Renal cortex interstitium (tissue), 11 donors: ENCODE measurements around the gene RSBN1L. TPM values are rescaled to one million over a fixed set of nuclear protein-coding genes. Genes with fewer than 3 reads are reported as not detected.
"Not testable (repeated sequence)": the region's sequence is repeated elsewhere in the genome, so short reads cannot be mapped to it uniquely, and the experiment has no call there.

Source experiments
- DNase-seq, 11 donors: peaks; one replicate each; pipeline ENCODE4 v3.0.0-alpha.2; 2013; ENCODE audit warnings: low read depth in 9 of 11, low spot score in 4 of 11; ENCODE audit errors: extremely low read depth in 1 of 11
- polyA plus RNA-seq, 3 donors: library from polyadenylated mRNA; unstranded; fragments of 120-200 nt; gene quantifications; one replicate each; pipeline ENCODE4 v1.2.1, GENCODE V29; 2013; ENCODE audit not compliant: insufficient read length in 3 of 3

RSBN1L gene
- polyA plus RNA-seq, 3 donors = 30.4 to 36.1 (median 31.4) TPM

- DNase-seq = no peak
These were observed 55.8 kb downstream of the RSBN1L start for GRCh38 chr7:77752016-77752415.

GRCh38 chr7:77753173-77753572 is 56.9 kb downstream of the RSBN1L start:
- no peak for DNase-seq

- no peak for DNase-seq
These were observed 61.3 kb downstream of the RSBN1L start for GRCh38 chr7:77757589-77757988.

GRCh38 chr7:77759294-77759889 is 63.1 kb downstream of the RSBN1L start:
- peak; percentile 27 to 70 (median 50) for DNase-seq

GRCh38 chr7:77760809-77761453 is 64.7 kb downstream of the RSBN1L start:
- DNase-seq = peak in 1 of 11 donors; percentile 11

- DNase-seq = no peak
These were observed 69.2 kb downstream of the RSBN1L start for GRCh38 chr7:77765481-77765880.

- peak in 3 of 11 donors; percentile 13 to 31 (median 14) for DNase-seq
These were observed 69.9 kb downstream of the RSBN1L start for GRCh38 chr7:77765906-77766800.

- DNase-seq = no peak
These were observed 70.7 kb downstream of the RSBN1L start for GRCh38 chr7:77766801-77767605.

- DNase-seq = no peak
These were observed 74.1 kb downstream of the RSBN1L start for GRCh38 chr7:77770316-77770715.

GRCh38 chr7:77771901-77772300 is 75.6 kb downstream of the RSBN1L start:
- no peak for DNase-seq

GRCh38 chr7:77778535-77778934 is 82.3 kb downstream of the RSBN1L start:
- DNase-seq = no peak

GRCh38 chr7:77782383-77782782 is 86.1 kb downstream of the RSBN1L start:
- DNase-seq = no peak

GRCh38 chr7:77783111-77783510 is 86.9 kb downstream of the RSBN1L start:
- no peak for DNase-seq

GRCh38 chr7:77783545-77783944 is 87.3 kb downstream of the RSBN1L start:
- DNase-seq = no peak

GRCh38 chr7:77784426-77784825 is 88.2 kb downstream of the RSBN1L start:
- DNase-seq = not testable (repeated sequence)

GRCh38 chr7:77786018-77786417 is 89.8 kb downstream of the RSBN1L start:
- DNase-seq = no peak

- no peak for DNase-seq
These were observed 90.5 kb downstream of the RSBN1L start for GRCh38 chr7:77786741-77787140.

- no peak for DNase-seq
These were observed 92.2 kb downstream of the RSBN1L start for GRCh38 chr7:77788327-77788902.

GRCh38 chr7:77791336-77791735 is 95.1 kb downstream of the RSBN1L start:
- no peak for DNase-seq
